Retina (tissue), 1 donor: ENCODE data around the gene VPS37B.
"Not testable (repeated sequence)": the region's sequence is repeated elsewhere in the genome, so short reads cannot be mapped to it uniquely, and the experiment has no call there.

Source experiments
- DNase-seq: peaks from one replicate; pipeline ENCODE4 v3.0.0-alpha.2; 2016

VPS37B gene

DNA sequence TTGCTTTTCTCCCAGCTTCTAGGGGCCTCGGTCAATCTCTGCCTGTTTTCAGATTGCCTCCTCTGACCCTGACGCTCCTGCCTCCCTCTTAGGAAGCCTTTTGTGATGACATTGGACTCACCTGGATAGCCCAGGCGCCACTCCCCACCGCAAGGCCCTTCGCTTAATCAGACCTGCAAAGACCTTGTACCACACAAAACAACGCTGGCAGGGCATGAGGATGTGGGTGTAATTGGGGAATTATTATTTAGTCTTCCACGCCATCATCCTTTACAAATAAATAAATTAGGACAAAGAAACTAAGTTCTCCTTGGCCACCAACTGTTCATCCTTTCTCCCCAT, 7.7 kb upstream of the VPS37B start:
- no peak for DNase-seq

DNA sequence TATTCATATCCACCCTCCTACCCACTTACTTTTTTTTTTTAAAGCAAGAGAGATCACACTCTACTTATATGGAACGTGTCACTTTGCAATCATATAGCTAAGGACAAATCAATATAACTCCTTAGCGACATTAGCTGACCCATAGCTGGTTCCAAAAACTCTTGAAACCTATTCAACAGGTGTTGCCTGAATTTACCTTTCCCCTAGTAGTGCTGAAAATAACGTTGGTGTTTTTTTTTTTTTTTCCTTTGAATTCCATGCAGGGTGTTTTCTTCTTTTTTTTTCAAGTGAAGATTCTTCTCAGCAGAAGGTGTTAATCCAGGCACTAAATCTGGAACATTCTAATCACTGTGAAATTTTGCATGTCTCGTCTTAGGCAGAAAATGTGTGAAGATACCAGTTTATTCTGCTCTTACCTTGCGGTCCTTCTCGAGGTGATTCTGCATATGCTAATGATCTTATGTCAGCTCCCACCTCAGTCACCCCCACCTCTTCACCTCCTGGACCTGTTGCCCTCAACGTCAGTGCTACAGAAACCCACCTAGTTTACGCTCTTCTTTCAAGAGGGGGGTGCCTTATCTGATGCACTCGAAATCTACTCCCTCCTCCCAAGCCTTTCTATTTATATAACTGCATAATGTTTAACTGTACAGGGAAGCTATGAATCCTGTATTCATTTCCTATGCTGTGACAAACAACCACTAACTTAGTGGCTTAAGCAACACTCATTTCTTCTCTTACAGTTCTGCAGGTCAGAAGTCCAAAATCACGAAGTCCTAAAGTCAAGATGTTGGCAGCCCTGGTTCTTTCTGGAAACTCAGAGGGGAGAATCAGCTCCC, 7.1 kb upstream of the VPS37B start:
- DNase-seq = no peak

DNA sequence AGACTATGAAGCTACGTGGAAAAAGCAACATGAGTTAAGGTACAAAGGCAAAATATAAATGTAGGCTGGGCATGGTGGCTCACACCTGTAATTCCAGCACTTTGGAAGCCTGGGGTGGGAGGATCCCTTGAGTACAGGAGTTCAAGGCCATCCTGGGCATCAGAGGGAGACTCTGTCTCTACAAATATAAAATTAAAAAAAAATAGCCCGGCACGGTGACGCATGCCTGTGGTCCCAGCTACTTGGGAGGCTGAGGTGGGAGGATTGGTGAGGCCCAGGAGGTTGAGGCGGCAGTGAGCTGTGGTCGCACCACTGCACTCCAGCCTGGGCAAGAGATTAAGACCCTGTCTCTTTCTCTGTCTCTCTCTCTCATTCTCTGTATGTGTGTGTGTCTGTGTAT, 4.0 kb upstream of the VPS37B start:
- DNase-seq = no peak

DNA sequence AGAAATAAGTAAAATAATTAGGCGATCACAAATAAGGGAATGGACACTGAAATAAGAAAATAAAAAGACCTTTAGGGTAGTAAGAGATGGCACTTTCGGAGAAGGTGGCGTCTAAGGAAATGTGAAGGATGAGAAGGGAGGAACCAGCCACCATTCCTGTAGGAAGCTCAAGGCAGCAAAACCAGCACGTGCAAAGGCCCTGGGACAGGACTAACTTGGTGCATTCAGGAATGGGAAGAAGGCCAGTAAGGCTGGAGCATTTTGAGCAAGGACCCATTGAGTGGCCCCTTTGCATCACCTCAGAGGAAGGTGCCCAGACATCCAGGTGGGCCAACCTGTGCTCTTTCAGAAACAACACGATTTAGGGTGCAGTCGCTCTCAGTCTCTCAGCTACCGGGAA, 738 bp upstream of the VPS37B start:
- no peak for DNase-seq

DNA sequence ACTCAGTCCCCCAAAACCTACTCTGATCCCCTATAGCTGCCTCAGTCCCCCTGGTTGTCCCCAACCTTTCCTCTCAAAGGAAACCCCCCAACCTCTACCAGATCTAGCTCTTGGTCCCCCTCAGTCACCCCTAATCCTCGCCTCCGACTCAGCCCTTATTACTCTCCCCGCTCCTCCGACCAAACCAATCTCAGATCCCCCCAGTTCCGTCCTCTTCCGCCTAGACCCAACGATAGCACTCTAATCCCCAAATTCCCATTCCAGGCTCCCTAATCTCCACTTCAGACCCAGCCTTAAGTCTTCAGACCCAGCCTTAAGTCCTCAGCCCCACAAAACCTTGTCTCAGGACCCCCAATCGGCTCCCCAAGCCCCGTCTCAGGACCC, 612 bp downstream of the VPS37B start:
- no peak for DNase-seq

DNA sequence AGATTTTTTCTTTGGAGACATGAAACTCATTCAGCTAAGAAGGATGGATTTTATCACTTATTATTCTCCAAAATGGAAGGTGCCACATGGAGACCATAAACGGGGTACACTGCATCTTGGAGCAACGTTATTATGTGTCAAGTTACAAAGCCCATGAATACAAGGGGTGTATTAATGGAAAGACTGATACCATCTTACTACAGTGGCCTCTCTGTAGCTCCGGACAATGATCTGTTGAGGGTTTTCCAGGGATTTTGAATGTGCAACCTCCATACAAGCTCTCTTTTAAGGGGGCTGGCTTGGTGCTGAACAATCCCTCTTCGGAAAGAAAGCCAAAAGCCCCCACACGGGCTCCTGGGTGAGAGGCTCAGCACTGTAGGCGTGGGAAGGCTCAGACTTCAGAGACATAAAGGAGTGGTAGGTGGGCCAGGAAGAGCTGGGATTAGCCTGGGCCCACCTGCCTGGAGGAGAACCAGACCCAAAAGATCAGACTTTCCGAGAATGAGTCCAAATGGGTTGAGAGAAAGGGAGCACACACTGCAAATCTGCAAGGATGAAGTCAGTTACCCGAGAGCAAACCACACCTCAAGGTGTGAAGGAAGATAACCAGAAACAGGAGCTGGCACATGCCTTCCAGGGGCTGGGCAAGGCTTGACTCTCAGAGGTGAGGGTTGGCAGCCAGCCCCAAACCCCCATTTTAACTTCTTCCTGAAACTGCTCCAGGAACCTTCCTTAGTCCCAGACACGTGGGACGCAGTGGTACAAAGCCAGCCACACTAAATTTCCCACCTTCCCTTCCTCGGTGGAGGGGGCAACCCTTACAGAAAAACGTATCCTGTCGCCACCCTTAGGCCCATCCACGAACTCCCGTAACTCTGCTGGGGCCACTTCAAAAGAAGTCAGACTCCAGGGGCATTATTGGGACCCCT, 1.5 kb downstream of the VPS37B start:
- no peak for DNase-seq

DNA sequence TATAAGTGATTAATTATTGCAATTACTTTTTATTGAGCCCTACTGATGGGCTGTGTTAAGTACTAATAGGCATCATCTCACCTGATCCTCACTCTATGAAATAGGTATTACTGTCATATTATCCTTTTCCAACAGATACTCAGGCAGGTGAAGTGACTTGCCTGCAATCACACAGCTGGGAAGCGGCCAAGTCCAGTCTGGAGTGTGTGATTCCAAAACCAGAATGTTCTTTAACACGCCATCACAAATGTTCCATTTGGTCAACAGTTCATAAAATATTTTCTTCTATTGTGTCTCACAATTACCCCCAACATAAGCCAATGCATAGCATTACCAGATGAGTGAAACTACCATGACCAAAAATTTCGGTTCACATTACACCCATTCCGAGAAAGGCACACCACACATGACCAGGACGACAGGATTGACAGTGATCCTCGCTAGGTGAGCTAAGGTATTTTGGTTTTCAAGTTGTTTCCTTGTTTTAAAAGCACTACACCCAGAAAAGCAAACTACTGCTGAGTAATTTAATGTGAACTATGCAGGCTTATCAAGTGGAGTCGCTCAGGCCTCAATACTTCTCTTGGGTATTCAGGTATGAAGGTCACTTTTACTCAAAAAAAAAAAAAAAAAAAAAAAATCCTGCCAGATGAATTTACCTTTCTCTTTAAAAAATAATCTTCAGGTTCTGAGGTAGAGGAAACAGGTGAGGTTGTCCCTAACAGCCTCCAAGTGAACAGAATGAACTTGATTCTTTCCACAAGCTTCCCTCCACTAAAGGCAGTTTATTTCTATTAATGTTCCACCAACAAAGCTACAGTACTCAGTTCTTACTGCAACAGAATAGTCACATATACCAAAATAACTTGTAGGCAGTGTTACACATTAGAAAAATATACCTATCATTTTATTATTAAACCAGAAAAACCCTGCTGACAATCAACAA, 2.4 kb downstream of the VPS37B start:
- no peak for DNase-seq

DNA sequence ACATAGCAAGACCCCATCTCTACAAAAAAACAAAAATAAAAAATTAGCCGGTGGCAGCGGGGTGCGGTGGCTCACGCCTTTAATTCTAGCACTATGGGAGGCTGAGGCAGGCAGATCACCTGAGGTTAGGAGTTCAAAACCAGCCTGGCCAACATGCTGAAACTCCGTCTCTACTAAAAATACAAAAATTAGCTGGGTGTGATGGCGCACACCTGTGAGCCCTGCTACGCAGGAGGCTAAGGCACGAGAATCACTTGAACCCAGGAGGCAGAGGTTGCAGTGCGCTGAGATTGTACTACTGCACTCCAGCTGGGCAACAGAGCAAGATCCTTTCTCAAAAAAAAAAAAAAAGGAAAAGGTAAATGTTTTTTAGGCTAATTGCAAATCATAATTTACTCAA, 3.2 kb downstream of the VPS37B start:
- not testable (repeated sequence) for DNase-seq

DNA sequence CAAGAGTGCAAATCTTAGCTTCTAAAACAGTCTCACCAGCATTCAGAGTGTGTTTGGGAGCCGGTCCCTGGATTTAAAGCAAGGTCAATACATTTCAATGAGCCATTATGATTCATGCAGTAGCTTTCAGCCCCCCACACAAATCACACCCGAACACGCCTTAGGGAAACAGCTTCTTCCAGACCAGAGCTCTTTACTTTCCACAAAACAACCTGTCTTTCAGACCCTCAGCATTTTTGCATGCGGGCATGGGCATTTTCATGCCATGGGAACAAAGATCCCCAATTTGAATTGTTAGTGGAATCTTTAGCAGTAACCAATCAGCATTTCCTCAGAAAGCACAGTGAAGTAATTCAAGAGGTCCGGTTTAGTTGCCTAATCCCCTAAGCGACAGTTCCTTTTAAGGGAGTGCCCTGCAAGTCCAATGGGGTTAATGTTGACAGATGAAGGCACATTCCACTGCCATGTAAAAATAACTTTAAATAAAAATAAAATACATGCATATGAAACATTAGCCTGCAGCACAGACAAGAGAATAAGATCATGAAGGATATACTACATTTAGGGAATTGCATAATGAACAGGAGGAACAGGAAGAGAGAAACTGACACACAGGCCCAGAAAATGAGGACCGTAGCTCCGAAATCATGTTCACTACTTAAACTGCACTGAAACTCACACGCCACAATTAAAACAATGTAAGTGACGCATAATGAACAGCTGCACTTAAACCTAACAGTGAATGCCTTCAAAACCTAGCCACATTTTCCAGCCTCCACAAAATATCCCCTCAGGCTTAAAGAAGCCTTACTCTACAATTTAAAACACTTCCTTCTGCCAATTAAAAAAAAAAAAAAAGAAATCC, 4.0 kb downstream of the VPS37B start:
- peak; percentile 20 for DNase-seq

DNA sequence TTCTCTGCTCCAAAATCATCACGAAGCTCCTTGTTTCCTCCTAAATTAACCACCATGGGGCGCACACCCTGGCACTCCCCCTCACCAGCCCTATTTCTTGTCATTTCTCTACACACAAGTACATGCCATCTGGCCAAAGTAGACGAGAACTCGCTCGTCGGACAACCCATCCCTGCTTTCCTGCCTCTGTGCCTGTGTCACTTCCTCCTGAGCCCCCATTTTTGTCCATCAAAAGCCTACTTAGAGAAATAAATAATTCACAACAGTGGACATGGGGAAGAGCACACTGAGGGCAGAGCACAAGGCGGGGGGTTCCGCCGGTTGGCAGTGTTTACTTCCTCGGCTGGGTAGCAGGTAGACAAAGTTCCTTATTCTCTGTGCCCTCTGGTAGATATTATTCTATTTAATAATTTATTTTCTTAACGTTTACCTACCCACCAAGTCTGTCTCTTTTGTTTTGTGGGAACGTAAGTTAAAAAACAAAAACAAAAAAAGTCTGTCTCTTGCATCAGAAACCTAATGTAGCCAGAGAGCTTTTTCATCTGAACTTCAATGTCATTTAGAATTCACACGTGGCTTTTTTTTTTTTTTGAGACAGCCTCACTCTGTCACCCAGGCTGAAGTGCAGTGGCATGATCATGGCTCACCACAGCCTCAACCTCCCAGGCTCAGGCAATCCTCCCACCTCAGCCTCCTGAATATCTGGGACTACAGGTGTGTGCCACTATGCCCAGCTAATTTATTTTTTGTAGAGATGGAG, 6.0 kb downstream of the VPS37B start:
- no peak for DNase-seq

DNA sequence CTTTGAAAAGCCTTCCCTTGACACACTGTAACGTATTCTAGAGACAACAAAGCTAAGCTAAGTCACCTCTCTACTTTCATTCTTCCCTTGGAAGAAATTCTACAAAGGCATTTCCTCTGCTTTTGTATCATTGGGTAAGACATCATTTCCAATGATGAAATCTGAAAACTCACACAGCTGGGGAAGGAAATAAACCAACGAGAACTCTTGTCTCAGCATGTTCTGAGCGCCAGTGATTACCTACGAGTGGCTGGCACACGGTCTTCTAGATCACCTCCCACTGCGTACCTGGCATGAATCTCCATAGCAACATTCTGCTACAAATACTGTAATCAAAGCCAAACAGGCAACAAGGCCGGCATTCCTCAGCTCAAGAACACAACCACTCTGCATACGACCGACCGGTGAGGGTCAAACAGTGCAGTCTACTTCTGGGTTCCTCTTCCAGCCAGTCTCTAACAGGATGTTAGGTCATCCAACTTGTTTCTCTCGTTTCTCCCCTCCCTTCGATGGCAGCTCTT, 7.6 kb downstream of the VPS37B start:
- DNase-seq = no peak

DNA sequence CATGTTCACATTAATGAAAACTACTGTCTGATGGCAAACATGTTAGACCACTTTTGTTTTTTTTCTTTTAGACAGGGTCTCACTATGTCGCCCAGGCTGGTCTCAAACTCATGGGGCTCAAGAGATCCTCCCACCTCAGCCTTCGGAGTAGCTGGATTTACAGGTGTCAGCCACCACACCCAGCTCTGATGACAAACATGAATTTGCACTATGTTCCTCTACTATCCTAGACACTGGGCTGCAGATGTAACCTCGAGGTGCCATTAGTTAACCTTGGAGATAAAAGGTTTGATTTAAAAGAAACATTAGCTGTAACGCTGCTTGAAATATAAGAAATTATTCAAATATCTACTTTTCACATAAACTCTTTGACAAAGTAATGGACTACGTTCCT, 8.1 kb downstream of the VPS37B start:
- no peak for DNase-seq

DNA sequence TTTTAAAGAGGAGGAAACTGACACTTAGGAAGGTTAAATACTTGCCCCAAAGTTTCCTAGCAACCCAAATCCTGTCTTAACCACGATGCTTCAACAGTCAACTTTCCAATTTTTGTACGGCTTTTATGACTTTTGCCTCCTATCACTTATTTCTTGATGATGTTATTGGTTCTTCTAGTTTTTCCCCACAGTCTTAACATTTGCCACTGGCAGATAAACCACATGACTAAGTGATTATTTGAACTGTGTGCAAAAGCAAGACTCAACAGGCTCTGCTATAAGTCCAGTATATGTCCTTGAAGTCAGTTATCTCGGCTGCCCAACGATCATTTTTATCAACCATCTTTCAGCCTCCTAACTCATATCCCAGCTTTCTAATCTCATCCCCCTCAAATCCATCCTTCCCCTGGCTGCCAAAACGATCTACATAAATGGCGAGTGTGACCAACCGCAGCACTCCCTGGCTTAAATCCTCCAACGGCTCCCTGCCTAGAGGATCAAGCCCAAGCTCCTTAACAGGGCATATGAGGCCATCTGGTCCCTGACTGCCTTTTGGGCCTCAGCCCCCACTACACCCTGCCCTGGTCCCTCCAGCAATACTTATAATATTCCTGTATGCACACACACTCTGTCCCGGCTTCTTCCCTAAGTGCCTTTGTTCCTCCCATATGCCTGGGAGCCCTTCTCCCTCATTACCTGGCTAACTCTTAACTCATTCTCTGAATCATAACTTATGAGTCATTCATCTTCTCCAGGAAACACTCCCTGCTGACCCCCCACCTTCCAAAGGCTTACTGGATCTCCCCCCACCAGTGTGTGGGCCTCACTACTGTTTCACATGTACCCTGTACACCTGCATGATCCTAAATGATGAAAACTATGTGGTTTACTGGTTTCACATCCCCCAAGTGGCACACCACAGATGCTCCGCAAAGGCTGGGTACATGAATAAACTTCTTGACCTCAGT, 8.8 kb downstream of the VPS37B start:
- DNase-seq = peak; percentile 34

DNA sequence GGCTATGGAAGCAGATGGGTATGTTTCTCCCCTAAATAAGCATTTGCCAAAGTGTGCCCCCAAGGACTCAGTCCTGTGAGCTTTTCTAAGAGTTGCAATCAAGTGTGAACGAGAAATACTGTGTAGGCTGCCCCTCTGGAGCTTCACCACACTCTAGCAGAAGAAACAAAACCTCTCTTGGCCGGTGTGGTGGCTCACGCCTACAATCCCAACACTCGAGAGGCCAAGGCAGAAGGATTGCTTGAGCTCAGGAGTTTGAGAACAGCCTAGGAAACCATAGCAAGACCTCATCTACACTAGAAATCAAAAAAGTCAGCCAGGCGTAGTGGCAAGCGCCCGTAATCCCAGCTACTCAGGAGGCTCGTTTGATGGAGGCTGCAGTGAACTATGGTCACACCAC, 9.8 kb downstream of the VPS37B start:
- DNase-seq = no peak

DNA sequence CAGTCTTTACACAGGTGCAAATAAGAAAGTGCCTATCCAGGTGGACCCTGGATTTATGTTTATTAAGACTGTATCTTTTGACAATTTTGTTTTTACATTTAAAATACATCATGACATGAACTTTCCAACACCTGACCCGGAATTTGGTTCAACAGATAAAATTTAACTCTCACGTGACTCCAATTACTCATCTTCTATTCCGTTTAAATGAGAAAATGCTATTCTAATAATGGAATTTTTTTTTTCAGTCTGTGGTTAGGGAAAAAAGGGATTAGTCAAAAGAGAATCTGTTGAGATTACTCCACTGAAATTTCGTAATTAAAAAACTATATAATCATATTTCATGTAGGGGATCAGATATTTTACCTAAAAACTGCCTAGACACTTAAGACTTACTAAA, 11.1 kb downstream of the VPS37B start:
- DNase-seq = no peak

DNA sequence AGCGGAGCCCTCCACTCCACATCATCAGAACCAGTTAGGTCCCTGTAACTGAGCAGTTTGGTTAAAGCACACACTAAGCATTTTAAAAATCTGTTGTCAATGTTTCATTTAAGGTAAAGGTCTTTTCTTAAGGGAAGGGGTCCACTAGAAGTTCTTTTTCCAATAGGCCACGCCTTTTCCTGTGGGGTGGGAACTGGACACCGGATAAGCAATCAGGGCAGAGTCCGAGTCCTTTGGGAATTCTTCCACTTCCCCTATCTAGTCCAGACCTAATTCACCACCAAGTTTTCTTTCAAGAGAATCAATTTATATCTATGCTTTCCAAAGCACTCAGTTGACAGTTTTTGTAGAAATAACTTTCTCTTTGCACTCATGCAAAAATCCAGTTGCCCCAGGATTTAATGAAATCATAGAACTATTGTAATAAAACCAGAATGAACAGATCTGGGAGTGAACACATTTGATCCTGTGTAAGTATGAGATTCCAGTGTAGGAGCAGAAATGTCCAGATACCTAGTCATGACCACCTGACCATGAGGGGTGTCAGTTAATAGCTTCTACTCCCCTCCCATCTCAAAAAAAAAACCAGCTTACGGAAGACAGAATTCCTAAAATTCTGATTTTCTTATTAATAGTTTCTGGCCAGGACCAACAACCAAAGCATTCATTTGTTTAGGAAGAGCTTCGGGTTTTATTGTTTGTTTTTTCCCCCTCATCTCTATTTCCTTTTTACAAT, 11.7 kb downstream of the VPS37B start:
- DNase-seq = no peak

DNA sequence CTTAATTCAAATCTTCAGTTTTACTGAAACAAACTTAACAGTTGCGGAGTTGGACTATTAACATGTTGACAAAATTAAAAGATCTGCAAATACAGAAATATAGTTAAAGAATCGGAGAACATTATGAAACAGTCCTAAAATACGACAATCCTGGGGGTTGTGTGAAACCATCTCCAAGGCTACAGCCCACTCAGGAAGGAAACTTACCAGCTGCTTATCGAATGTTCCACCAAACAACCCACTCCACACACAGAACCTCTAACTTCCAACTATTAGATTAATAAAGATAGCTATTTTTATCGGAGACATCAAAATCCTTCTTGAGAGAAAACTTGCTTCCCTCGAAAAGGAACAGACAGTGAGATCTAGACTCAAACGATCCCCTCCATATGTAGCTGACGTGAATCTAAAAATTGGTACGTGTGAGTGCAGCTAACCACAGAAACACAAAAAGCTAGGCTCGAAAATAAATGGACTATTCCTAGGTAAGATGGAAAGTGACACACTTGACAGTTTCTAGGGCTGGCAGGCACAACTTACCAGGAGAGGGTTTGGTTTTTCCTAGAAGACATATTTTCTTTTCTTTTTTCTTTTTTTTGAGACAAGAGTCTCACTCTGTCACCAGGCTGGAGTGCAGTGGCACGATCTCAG, 12.9 kb downstream of the VPS37B start:
- DNase-seq = no peak

DNA sequence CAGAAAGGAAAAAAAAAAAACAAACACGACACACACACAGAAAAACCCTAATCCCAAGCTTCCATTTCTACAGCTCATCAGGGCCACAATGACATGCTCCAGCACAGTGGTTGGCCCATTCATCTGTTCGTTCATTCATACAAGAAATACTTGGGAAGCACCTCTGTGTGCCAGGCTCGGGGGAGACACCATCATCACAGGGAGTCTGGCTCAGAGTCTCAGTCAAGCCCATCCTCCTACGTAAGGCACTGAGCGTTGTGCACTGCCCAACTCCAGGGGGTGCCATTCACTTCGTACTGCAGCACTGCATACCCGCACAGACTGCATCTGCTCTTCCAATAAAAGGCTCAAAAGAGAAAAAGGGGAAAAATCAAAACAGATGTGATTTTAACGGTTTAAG, 15.3 kb downstream of the VPS37B start:
- DNase-seq = peak; percentile 54
